Transverse colon (tissue), 4 donors: ENCODE results near the gene TMEM72.

Experiments
- POLR2A ChIP-seq: fragments of 450-650 bp; IDR thresholded peaks from one replicate; pipeline ENCODE4 v1.6.1; 2016; ENCODE audit warnings: antibody characterized with exemption, mild to moderate bottlenecking, moderate library complexity
- POLR2AphosphoS5 ChIP-seq, 3 donors: sonication (generic); formaldehyde crosslinking; IDR thresholded peaks; one replicate each; pipeline ENCODE4 v1.6.1; 2016; ENCODE audit warnings: antibody characterized with exemption in 3 of 3
- TF ChIP-seq, protein P1 (sequence below), 5 experiments: fragments of 200-600 bp in 3 of 5; fragments of 450-650 bp in 2 of 5; sonication (generic) in 3 of 5; IDR thresholded peaks; 1 replicate in 2 of 5; 2 replicates in 3 of 5; pipeline ENCODE4 v1.5.1; 2016 to 2017; ENCODE audit warnings: antibody characterized with exemption in 5 of 5, inconsistent platforms in 3 of 5, mild to moderate bottlenecking in 2 of 5, moderate library complexity in 1 of 5

DNA sequence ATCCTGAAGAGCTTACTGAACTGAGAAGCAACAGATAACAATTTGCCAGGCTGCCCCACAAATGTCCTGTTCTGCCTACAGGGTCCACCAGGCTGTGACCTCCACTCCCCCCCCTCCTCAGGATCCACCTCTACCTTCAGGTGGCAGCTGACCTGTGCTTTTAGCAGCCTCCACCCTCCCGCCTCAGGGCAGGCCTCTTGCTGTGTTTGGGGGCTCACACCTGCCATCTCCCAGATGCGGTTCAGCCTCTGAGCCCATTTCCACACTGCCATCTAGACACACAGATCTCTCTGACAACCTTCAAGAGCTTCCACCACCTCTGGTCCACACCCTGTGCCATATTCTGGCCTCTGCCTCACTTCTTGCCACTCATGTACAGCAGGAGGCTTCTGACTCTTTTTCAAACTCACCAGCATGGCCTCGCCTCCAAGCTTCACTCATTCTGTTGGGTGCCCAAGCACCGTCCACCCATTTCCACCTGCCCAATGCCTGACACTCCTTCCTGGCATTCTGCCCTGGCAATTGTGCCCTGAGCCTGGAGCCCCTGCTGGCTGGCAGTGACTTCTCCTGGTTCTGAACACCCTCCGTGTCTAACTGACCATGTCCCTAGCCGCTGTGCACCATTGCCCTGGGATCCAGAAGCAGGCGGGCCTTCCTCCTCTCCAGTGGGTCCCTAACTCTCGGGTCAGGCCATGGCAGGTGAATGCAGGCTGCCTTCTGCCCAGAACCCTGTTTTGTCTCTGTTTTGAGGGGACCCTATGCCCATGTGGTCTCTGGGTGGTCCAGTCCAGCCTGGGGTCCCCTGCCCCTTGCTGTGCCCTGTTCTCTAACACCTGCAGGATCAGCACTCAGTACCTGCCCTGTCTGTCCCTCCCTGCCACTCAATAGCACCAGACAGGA, 18.5 kb downstream of the TMEM72 start:
- TF ChIP-seq POLR2A (no peak), POLR2AphosphoS5 (IDR thresholded peaks at IDR 0.05) (no peak)
- TF ChIP-seq, protein P1, sequence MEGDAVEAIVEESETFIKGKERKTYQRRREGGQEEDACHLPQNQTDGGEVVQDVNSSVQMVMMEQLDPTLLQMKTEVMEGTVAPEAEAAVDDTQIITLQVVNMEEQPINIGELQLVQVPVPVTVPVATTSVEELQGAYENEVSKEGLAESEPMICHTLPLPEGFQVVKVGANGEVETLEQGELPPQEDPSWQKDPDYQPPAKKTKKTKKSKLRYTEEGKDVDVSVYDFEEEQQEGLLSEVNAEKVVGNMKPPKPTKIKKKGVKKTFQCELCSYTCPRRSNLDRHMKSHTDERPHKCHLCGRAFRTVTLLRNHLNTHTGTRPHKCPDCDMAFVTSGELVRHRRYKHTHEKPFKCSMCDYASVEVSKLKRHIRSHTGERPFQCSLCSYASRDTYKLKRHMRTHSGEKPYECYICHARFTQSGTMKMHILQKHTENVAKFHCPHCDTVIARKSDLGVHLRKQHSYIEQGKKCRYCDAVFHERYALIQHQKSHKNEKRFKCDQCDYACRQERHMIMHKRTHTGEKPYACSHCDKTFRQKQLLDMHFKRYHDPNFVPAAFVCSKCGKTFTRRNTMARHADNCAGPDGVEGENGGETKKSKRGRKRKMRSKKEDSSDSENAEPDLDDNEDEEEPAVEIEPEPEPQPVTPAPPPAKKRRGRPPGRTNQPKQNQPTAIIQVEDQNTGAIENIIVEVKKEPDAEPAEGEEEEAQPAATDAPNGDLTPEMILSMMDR (IDR thresholded peaks at IDR 0.05) = no peak
